K562 (cell line): ENCODE results near the gene RNF151. TPM values are rescaled to one million over a fixed set of nuclear protein-coding genes. Genes with fewer than 3 reads are reported as not detected.

Experiments used
- ATAC-seq: fragments of 200-7000 bp; cut with Tn5 transposase; 3 replicates; pipeline ENCODE4 v1.9.1; 2020; ENCODE audit warnings: moderate library complexity
- BruUV-seq: library from RNA; stranded (reverse); fragments of 400-500 nt; replicated peaks from 2 replicates; lab custom pipeline; 2021; lab: Mats Ljungman, UMichigan
- CTCF ChIA-PET: fragments of 300-600 bp; formaldehyde crosslinking; extraction: SDS; loops from one replicate; lab custom pipeline; 2021; ENCODE audit warnings: low intra/inter-chr PET ratio; lab: Yijun Ruan, JAX
- POLR2A ChIA-PET: fragments of 300-600, 350-650 bp; sonication (Branson Sonifier 250); formaldehyde crosslinking; extraction: SDS; loops from one replicate; lab custom pipeline; 2021; ENCODE audit warnings: antibody characterized with exemption, inconsistent platforms; lab: Yijun Ruan, JAX
- DNase-seq, 4 experiments: peaks; one replicate each; pipeline versions ENCODE4 v3.0.0 to v3.0.0-alpha.2; 2011 to 2018; ENCODE audit warnings: low spot score in 3 of 4, mixed read lengths in 3 of 4; ENCODE audit errors: extremely low read depth in 1 of 4
- FAIRE-seq: peaks from 2 replicates; lab custom pipeline; 2011; peaks lifted over from hg19 to GRCh38; lab: Jason Lieb, UNC
- H2AFZ ChIP-seq: 2 replicates; pipeline ENCODE4 v1.6.0; 2011; ENCODE audit warnings: low read depth, low read length, control low read depth, inconsistent platforms
- H3K27ac ChIP-seq: fragments of 200-600 bp; 3 replicates; pipeline ENCODE4 v1.8.0; 2011; ENCODE audit warnings: low read depth, mild to moderate bottlenecking, control low read depth, inconsistent platforms, low read length, moderate library complexity, mixed read lengths; ENCODE audit errors: extremely low read depth
- H3K27me3 ChIP-seq, 2 experiments: fragments of 300-600 bp in 1 of 2; 2 replicates in 1 of 2; 3 replicates in 1 of 2; pipeline versions ENCODE4 v1.6.0 to v1.8.0; 2011; ENCODE audit warnings: inconsistent platforms in 2 of 2, low read length in 2 of 2, mild to moderate bottlenecking in 1 of 2, mixed read lengths in 1 of 2, moderate library complexity in 1 of 2; ENCODE audit not compliant: control insufficient read depth in 2 of 2, insufficient read depth in 2 of 2
- H3K36me3 ChIP-seq: fragments of 300-600 bp; 3 replicates; pipeline ENCODE4 v1.8.0; 2011; ENCODE audit warnings: mild to moderate bottlenecking, low read length, inconsistent platforms; ENCODE audit not compliant: control insufficient read depth, insufficient read depth
- H3K4me1 ChIP-seq, 2 experiments: fragments of 200-600 bp in 1 of 2; replicated peaks in 1 of 2; 2 replicates in 1 of 2; 3 replicates in 1 of 2; pipeline versions ENCODE4 v1.5.1 to v1.8.0; 2011; ENCODE audit warnings: inconsistent platforms in 2 of 2, low read length in 2 of 2, mild to moderate bottlenecking in 1 of 2, mixed read lengths in 1 of 2, moderate library complexity in 1 of 2; ENCODE audit not compliant: control insufficient read depth in 2 of 2, insufficient read depth in 2 of 2
- H3K4me2 ChIP-seq: 2 replicates; pipeline ENCODE4 v1.6.1; 2011; ENCODE audit warnings: low read length, control low read depth, inconsistent platforms, mixed read lengths; ENCODE audit not compliant: insufficient read depth
- H3K4me3 ChIP-seq: fragments of 200-600 bp; sonication (generic), shearing (Covaris generic); 2 replicates; pipeline ENCODE4 v1.5.1; 2016; ENCODE audit warnings: control low read depth, inconsistent platforms
- H3K79me2 ChIP-seq: fragments of 200-600 bp; 3 replicates; pipeline ENCODE4 v1.8.0; 2011; ENCODE audit warnings: low read length, inconsistent platforms; ENCODE audit not compliant: control insufficient read depth, insufficient read depth
- H3K9ac ChIP-seq, 2 experiments: 2 replicates each; pipeline versions ENCODE4 v1.6.0 to v1.6.1; 2011; ENCODE audit warnings: low read depth in 2 of 2, low read length in 2 of 2, control low read depth in 1 of 2, inconsistent platforms in 1 of 2, mild to moderate bottlenecking in 1 of 2, mixed read lengths in 1 of 2; ENCODE audit not compliant: insufficient read depth in 1 of 2
- H3K9me1 ChIP-seq: one replicate; pipeline ENCODE4 v1.6.0; 2011; ENCODE audit warnings: inconsistent platforms, mild to moderate bottlenecking, low read length, moderate library complexity; ENCODE audit not compliant: control insufficient read depth, insufficient read depth
- H3K9me3 ChIP-seq: replicated peaks from 2 replicates; pipeline ENCODE4 v1.5.1; 2011; ENCODE audit warnings: low read depth, low read length, inconsistent platforms; ENCODE audit not compliant: control insufficient read depth, insufficient read depth
- H4K20me1 ChIP-seq: replicated peaks from 2 replicates; pipeline ENCODE4 v1.6.1; 2011; ENCODE audit warnings: low read length, inconsistent platforms, mixed read lengths; ENCODE audit not compliant: control insufficient read depth, insufficient read depth
- ARID1B ChIP-seq: fragments of 450-650 bp; IDR thresholded peaks from 2 replicates; pipeline ENCODE4 v1.6.1; 2016; ENCODE audit warnings: antibody characterized with exemption, mild to moderate bottlenecking, inconsistent platforms
- CTCF ChIP-seq, 3 experiments: IDR thresholded peaks in 2 of 3; conservative IDR thresholded peaks in 1 of 3; 2 replicates each; pipeline ENCODE4 v1.5.1; 2011 to 2012; ENCODE audit warnings: low read length in 3 of 3, mild to moderate bottlenecking in 3 of 3, control low read depth in 2 of 3, improper control_type of control experiment in 1 of 3, inconsistent platforms in 1 of 3, low read depth in 1 of 3, mixed read lengths in 1 of 3, moderate library complexity in 1 of 3; ENCODE audit not compliant: insufficient read depth in 2 of 3
- L3MBTL2 ChIP-seq: fragments of 450-650 bp; IDR thresholded peaks from 2 replicates; pipeline ENCODE4 v1.6.1; 2016; ENCODE audit warnings: mild to moderate bottlenecking, moderate library complexity
- RCOR1 ChIP-seq, 2 experiments: IDR thresholded peaks; 2 replicates each; pipeline ENCODE4 v1.6.1; 2012; ENCODE audit warnings: low read depth in 2 of 2, low read length in 2 of 2, borderline replicate concordance in 1 of 2, improper control_type of control experiment in 1 of 2
- ZBTB7A ChIP-seq: IDR thresholded peaks from 2 replicates; pipeline ENCODE4 v1.6.1; 2011; ENCODE audit warnings: low read depth, mild to moderate bottlenecking, low read length, moderate library complexity, borderline replicate concordance; ENCODE audit not compliant: control insufficient read depth
- WGBS: fragments of 100-300 bp; shearing (Covaris generic); methylation state at CpG from one replicate; pipeline ENCODE4 v1.1.6; 2016; ENCODE audit warnings: low coverage, mixed read lengths; ENCODE audit not compliant: insufficient coverage; ENCODE audit errors: missing lambda C conversion rate; 5-methylcytosine and 5-hydroxymethylcytosine counted together
- in situ Hi-C: fragments of 300-500 bp; cut with MboI; formaldehyde crosslinking; loops from 4 replicates; pipeline ENCODE4 v1.15.0; 2018; ENCODE audit warnings: inconsistent platforms, mixed read lengths
- intact Hi-C: fragments of 100-400 bp; cut with micrococcal nuclease; formaldehyde crosslinking; loops from 2 replicates; pipeline ENCODE4 v1.14.2; 2022
- polyA plus RNA-seq, 8 experiments: library from polyadenylated mRNA; depleted of rRNA in 4 of 8; stranded (reverse) in 5 of 8; unstranded in 3 of 8; fragments of >200 nt; fragmentation: Nextera tagmentation in 2 of 8; fragmentation: Illumina TruSeq in 1 of 8; extraction: Ambion mirVana in 2 of 8; extraction: Trizol in 1 of 8; gene quantifications; 2 replicates each; pipeline versions ENCODE4 v1.2.1 to v1.2.3, GENCODE V29; 2011 to 2014; ENCODE audit warnings: inconsistent platforms in 1 of 8, missing spikeins in 1 of 8
- total RNA-seq, 7 experiments: library from RNA; depleted of rRNA in 6 of 7; stranded (reverse); fragments of >200 nt in 6 of 7; fragmentation: Illumina TruSeq in 2 of 7; extraction: Trizol in 2 of 7; gene quantifications; 2 replicates each; pipeline versions ENCODE4 v1.2.1 to v1.2.3, GENCODE V29; 2011 to 2021; ENCODE audit warnings: low replicate concordance in 1 of 7
- TF ChIP-seq, protein P1 (sequence below): sonication (generic); formaldehyde crosslinking; IDR thresholded peaks from 2 replicates; pipeline ENCODE4 v1.8.0; 2022; ENCODE audit warnings: mild to moderate bottlenecking, missing genetic modification reagents, borderline replicate concordance
- TF ChIP-seq, protein P2 (sequence below): fragments of 250-450 bp; sonication (Bioruptor Pico); IDR thresholded peaks from 2 replicates; pipeline ENCODE4 v1.4.0; 2020
- TF ChIP-seq, protein P3 (sequence below): sonication (generic); formaldehyde crosslinking; IDR thresholded peaks from 2 replicates; pipeline ENCODE4 v1.8.0; 2022; ENCODE audit warnings: mild to moderate bottlenecking, missing genetic modification reagents

The RNF151 gene
- total and polyA plus RNA-seq, 9 of the 15 experiments (the other 6 are each of a cell fraction or from before 2014, with no cell fraction given): not detected

DNA sequence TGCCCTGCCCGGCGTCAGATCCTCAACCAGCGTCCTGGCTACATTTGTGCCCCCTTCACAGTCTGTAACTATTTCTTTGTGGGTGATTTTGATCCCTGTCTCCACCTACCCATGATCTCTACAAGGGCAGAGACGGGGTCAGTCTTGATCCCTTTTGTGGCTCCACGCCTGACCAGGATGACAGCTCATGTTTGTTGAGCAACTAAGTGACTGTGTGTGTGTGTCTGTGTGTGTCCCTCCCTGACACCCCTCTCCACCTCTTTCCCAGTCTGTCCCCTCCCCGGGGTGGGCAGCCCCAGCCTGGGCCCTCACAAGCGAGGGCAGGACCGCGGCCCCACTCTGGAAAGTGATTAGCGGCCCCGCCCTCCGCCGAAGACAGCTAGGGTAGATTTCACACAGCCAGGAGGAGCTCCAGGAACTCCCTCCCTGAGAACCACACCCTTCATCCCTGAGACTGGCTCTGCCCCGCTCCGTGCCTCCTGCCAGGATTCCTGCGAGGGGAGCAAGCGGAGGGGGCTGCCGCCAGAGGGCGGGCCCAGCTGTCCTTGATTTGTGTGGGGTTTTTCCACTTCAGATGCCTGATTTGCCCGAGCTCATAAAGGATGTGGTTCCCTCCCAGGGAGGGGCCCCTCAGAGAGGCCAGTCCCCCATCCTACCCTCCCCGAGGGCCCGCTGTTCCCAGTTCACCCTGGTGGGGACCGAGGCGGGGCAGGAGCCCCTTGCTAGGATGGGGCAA, 43.2 kb upstream of the RNF151 start:
- Histone ChIP-seq H3K27me3 (peaks cover 7 to 18% of the 10 kb centered on the region in 2 experiments; a peak in 3 of 5 replicates), H2AFZ (no peak overlapping the region)
- TF ChIP-seq L3MBTL2 (peak; percentile 27; the same call in 1 of the 2 replicates), ZBTB7A (no peak), CTCF (IDR thresholded peaks at IDR 0.05 in 2 of 3, conservative IDR thresholded peaks at IDR 0.05 in 1 of 3; ENCODE audit: insufficient read depth in 2 of 3, low read depth in 1 of 3, low read length in 3 of 3) (peak in 1 of 3 experiments; percentile 18; a peak in 1 of 6 replicates), ARID1B (no peak), RCOR1 (IDR thresholded peaks at IDR 0.05; ENCODE audit: borderline replicate concordance in 1 of 2, low read depth in 2 of 2, low read length in 2 of 2) (0 out of 4 replicates have a peak, but pooled peaks of 1 of the 2 experiments have one; percentile 6)
- TF ChIP-seq, protein P1, sequence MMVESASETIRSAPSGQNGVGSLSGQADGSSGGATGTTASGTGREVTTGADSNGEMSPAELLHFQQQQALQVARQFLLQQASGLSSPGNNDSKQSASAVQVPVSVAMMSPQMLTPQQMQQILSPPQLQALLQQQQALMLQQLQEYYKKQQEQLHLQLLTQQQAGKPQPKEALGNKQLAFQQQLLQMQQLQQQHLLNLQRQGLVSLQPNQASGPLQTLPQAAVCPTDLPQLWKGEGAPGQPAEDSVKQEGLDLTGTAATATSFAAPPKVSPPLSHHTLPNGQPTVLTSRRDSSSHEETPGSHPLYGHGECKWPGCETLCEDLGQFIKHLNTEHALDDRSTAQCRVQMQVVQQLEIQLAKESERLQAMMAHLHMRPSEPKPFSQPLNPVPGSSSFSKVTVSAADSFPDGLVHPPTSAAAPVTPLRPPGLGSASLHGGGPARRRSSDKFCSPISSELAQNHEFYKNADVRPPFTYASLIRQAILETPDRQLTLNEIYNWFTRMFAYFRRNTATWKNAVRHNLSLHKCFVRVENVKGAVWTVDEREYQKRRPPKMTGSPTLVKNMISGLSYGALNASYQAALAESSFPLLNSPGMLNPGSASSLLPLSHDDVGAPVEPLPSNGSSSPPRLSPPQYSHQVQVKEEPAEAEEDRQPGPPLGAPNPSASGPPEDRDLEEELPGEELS (CRISPR knock-in tag): 0 out of 2 replicates have a peak, but pooled peaks have one; percentile 39
- TF ChIP-seq, protein P2, sequence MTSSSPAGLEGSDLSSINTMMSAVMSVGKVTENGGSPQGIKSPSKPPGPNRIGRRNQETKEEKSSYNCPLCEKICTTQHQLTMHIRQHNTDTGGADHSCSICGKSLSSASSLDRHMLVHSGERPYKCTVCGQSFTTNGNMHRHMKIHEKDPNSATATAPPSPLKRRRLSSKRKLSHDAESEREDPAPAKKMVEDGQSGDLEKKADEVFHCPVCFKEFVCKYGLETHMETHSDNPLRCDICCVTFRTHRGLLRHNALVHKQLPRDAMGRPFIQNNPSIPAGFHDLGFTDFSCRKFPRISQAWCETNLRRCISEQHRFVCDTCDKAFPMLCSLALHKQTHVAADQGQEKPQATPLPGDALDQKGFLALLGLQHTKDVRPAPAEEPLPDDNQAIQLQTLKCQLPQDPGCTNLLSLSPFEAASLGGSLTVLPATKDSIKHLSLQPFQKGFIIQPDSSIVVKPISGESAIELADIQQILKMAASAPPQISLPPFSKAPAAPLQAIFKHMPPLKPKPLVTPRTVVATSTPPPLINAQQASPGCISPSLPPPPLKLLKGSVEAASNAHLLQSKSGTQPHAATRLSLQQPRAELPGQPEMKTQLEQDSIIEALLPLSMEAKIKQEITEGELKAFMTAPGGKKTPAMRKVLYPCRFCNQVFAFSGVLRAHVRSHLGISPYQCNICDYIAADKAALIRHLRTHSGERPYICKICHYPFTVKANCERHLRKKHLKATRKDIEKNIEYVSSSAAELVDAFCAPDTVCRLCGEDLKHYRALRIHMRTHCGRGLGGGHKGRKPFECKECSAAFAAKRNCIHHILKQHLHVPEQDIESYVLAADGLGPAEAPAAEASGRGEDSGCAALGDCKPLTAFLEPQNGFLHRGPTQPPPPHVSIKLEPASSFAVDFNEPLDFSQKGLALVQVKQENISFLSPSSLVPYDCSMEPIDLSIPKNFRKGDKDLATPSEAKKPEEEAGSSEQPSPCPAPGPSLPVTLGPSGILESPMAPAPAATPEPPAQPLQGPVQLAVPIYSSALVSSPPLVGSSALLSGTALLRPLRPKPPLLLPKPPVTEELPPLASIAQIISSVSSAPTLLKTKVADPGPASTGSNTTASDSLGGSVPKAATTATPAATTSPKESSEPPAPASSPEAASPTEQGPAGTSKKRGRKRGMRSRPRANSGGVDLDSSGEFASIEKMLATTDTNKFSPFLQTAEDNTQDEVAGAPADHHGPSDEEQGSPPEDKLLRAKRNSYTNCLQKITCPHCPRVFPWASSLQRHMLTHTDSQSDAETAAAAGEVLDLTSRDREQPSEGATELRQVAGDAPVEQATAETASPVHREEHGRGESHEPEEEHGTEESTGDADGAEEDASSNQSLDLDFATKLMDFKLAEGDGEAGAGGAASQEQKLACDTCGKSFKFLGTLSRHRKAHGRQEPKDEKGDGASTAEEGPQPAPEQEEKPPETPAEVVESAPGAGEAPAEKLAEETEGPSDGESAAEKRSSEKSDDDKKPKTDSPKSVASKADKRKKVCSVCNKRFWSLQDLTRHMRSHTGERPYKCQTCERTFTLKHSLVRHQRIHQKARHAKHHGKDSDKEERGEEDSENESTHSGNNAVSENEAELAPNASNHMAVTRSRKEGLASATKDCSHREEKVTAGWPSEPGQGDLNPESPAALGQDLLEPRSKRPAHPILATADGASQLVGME (CRISPR knock-in tag): no peak
- TF ChIP-seq, protein P3, sequence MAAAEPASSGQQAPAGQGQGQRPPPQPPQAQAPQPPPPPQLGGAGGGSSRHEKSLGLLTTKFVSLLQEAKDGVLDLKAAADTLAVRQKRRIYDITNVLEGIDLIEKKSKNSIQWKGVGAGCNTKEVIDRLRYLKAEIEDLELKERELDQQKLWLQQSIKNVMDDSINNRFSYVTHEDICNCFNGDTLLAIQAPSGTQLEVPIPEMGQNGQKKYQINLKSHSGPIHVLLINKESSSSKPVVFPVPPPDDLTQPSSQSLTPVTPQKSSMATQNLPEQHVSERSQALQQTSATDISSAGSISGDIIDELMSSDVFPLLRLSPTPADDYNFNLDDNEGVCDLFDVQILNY (CRISPR knock-in tag): no peak

More for the DNA sequence above, 43.2 kb upstream of the RNF151 start:
- DNase-seq (peak in 3 of 4 experiments; percentile 56 to 75 (median 69)), ATAC-seq (peak; percentile 63), FAIRE-seq (no peak)
- Histone ChIP-seq H3K4me1 (peaks cover 12 to 46% of the 10 kb centered on the region in 2 experiments; a peak in 4 of 5 replicates), H3K9me1 (no peaks in the 10 kb centered on the region), H3K9ac (peak overlapping the region in 1 of 2 experiments; percentile 81; a peak in 2 of 4 replicates), H3K27ac (no peak overlapping the region), H3K36me3 (no peaks in the 10 kb centered on the region), H4K20me1 (0 out of 2 replicates have a peak, but pooled peaks cover 11% of the 10 kb centered on the region), H3K9me3 (no peaks in the 10 kb centered on the region), H3K79me2 (no peaks in the 10 kb centered on the region), H3K4me2 (no peak overlapping the region), H3K4me3 (no peak overlapping the region)
- no TSS peak for BruUV-seq
- ChIA-PET POLR2A (interaction anchor here (0.8 to 1.2 kb wide), 4 partner anchors 21 to 149 kb away, joined by 3 to 5 read pairs (median 4); partner anchors contain the start of gene RPS2), CTCF (no interaction called here)
- intact Hi-C loops (no loop called here), in situ Hi-C loops (no loop called here)
- 8% methylated on average over 21 of the region's 24 CpGs for WGBS
